Stomach smooth muscle (tissue), 2 donors: Measurements from ENCODE around the gene PPP1R3A.

ENCODE experiments used
- H3K27ac ChIP-seq: one replicate; pipeline ENCODE4 v1.7.0; 2013; ENCODE audit warnings: mild to moderate bottlenecking, low read length, inconsistent platforms
- H3K27me3 ChIP-seq, 2 donors: one replicate each; pipeline ENCODE4 v1.7.0; 2013; ENCODE audit warnings: low read length in 2 of 2; ENCODE audit not compliant: insufficient read depth in 2 of 2, control insufficient read depth in 1 of 2
- H3K36me3 ChIP-seq, 2 donors: one replicate each; pipeline ENCODE4 v1.7.0; 2013; ENCODE audit warnings: low read length in 2 of 2; ENCODE audit not compliant: control insufficient read depth in 2 of 2, insufficient read depth in 2 of 2
- H3K4me1 ChIP-seq: one replicate; pipeline ENCODE4 v1.7.0; 2013; ENCODE audit warnings: low read length; ENCODE audit not compliant: control insufficient read depth, insufficient read depth
- H3K4me3 ChIP-seq, 2 donors: one replicate each; pipeline ENCODE4 v1.7.0; 2013; ENCODE audit warnings: low read length in 2 of 2
- H3K9ac ChIP-seq, 2 donors: one replicate each; pipeline ENCODE4 v1.7.0; 2013; ENCODE audit warnings: low read length in 2 of 2, mild to moderate bottlenecking in 1 of 2
- H3K9me3 ChIP-seq, 2 donors: one replicate each; pipeline ENCODE4 v1.7.0; 2013; ENCODE audit warnings: low read length in 2 of 2; ENCODE audit not compliant: control insufficient read depth in 2 of 2
- donor health status: healthy.
- donor health status: Pancreatic carcinoma.

PPP1R3A gene

GRCh38 chr7:113880559-113880958 is 38.2 kb downstream of the PPP1R3A start:
- Histone ChIP-seq H3K4me1 (no peaks in the 10 kb centered on the region), H3K9ac (no peak overlapping the region), H3K36me3 (no peaks in the 10 kb centered on the region), H3K27me3 (no peaks in the 10 kb centered on the region), H3K27ac (no peak overlapping the region), H3K9me3 (no peaks in the 10 kb centered on the region), H3K4me3 (no peak overlapping the region)

- Histone ChIP-seq H3K9ac (no peak overlapping the region), H3K27ac (no peak overlapping the region), H3K4me1 (no peaks in the 10 kb centered on the region), H3K27me3 (no peaks in the 10 kb centered on the region), H3K9me3 (no peaks in the 10 kb centered on the region), H3K4me3 (no peak overlapping the region), H3K36me3 (no peaks in the 10 kb centered on the region)
Observed at GRCh38 chr7:113878394-113878992, 40.3 kb downstream of the PPP1R3A start.

- H3K4me1 ChIP-seq: no peaks in the 10 kb centered on the region
- H3K4me3 ChIP-seq: no peak overlapping the region
- H3K9me3 ChIP-seq: no peaks in the 10 kb centered on the region
- no peaks in the 10 kb centered on the region for H3K27me3 ChIP-seq
- H3K9ac ChIP-seq: no peak overlapping the region
- H3K27ac ChIP-seq: no peak overlapping the region
- H3K36me3 ChIP-seq: no peaks in the 10 kb centered on the region
Observed at GRCh38 chr7:113875224-113875623, 43.6 kb downstream of the PPP1R3A start.

GRCh38 chr7:113873554-113874151 is 45.2 kb downstream of the PPP1R3A start:
- no peaks in the 10 kb centered on the region for H3K9me3 ChIP-seq
- no peaks in the 10 kb centered on the region for H3K4me1 ChIP-seq
- no peaks in the 10 kb centered on the region for H3K27me3 ChIP-seq
- no peak overlapping the region for H3K4me3 ChIP-seq
- no peaks in the 10 kb centered on the region for H3K36me3 ChIP-seq
- H3K9ac ChIP-seq: no peak overlapping the region
- no peak overlapping the region for H3K27ac ChIP-seq

GRCh38 chr7:113872981-113873380 is 45.8 kb downstream of the PPP1R3A start:
- Histone ChIP-seq H3K4me3 (no peak overlapping the region), H3K9me3 (no peaks in the 10 kb centered on the region), H3K27me3 (no peaks in the 10 kb centered on the region), H3K27ac (no peak overlapping the region), H3K36me3 (no peaks in the 10 kb centered on the region), H3K4me1 (no peaks in the 10 kb centered on the region), H3K9ac (no peak overlapping the region)

- Histone ChIP-seq H3K9me3 (no peaks in the 10 kb centered on the region), H3K36me3 (no peaks in the 10 kb centered on the region), H3K27ac (no peak overlapping the region), H3K4me3 (no peak overlapping the region), H3K4me1 (no peaks in the 10 kb centered on the region), H3K9ac (no peak overlapping the region), H3K27me3 (no peaks in the 10 kb centered on the region)
Observed at GRCh38 chr7:113867325-113867724, 51.5 kb downstream of the PPP1R3A start.

GRCh38 chr7:113856010-113856409 is 62.8 kb downstream of the PPP1R3A start:
- H3K4me1 ChIP-seq: no peaks in the 10 kb centered on the region
- H3K27ac ChIP-seq: no peak overlapping the region
- no peak overlapping the region for H3K4me3 ChIP-seq
- H3K9ac ChIP-seq: no peak overlapping the region
- H3K9me3 ChIP-seq: no peaks in the 10 kb centered on the region
- H3K36me3 ChIP-seq: no peaks in the 10 kb centered on the region
- no peaks in the 10 kb centered on the region for H3K27me3 ChIP-seq

- no peaks in the 10 kb centered on the region for H3K27me3 ChIP-seq
- H3K4me1 ChIP-seq: peaks cover 3% of the 10 kb centered on the region
- no peaks in the 10 kb centered on the region for H3K36me3 ChIP-seq
- no peak overlapping the region for H3K9ac ChIP-seq
- no peaks in the 10 kb centered on the region for H3K9me3 ChIP-seq
- no peak overlapping the region for H3K4me3 ChIP-seq
- H3K27ac ChIP-seq: no peak overlapping the region
Observed at GRCh38 chr7:113840954-113841353, 77.9 kb downstream of the PPP1R3A start.

GRCh38 chr7:113835367-113835766 is 83.4 kb downstream of the PPP1R3A start:
- Histone ChIP-seq H3K4me3 (no peak overlapping the region), H3K4me1 (no peaks in the 10 kb centered on the region), H3K36me3 (no peaks in the 10 kb centered on the region), H3K27me3 (no peaks in the 10 kb centered on the region), H3K9ac (no peak overlapping the region), H3K9me3 (no peaks in the 10 kb centered on the region), H3K27ac (no peak overlapping the region)

GRCh38 chr7:113832196-113832745 is 86.5 kb downstream of the PPP1R3A start:
- H3K27me3 ChIP-seq: no peaks in the 10 kb centered on the region
- H3K36me3 ChIP-seq: no peaks in the 10 kb centered on the region
- no peaks in the 10 kb centered on the region for H3K4me1 ChIP-seq
- no peaks in the 10 kb centered on the region for H3K9me3 ChIP-seq
- H3K27ac ChIP-seq: no peak overlapping the region
- H3K9ac ChIP-seq: no peak overlapping the region
- no peak overlapping the region for H3K4me3 ChIP-seq

GRCh38 chr7:113831556-113831955 is 87.3 kb downstream of the PPP1R3A start:
- no peaks in the 10 kb centered on the region for H3K36me3 ChIP-seq
- H3K27ac ChIP-seq: peak overlapping the region; percentile 66
- no peaks in the 10 kb centered on the region for H3K4me1 ChIP-seq
- H3K9ac ChIP-seq: no peak overlapping the region
- H3K27me3 ChIP-seq: no peaks in the 10 kb centered on the region
- H3K4me3 ChIP-seq: no peak overlapping the region
- H3K9me3 ChIP-seq: no peaks in the 10 kb centered on the region
